Measurements from ENCODE around the gene ITGA6. TPM values are rescaled to one million over a fixed set of nuclear protein-coding genes. Genes with fewer than 3 reads are reported as not detected.

The ITGA6 gene
- total RNA-seq, 2 donors from 2014 or later: 61.7 to 79.5 TPM

GRCh38 chr2:172470958-172471922 lies 43.9 kb downstream of the ITGA6 start:
- DNase-seq (no peak), ATAC-seq (no peak)
- no peaks in the 10 kb centered on the region for H3K27me3 Mint-ChIP-seq
- peaks cover 12% of the 10 kb centered on the region for H3K36me3 Mint-ChIP-seq (ENCODE audit: low read depth)
- H3K4me3 Mint-ChIP-seq: no peak overlapping the region
- H3K4me1 Mint-ChIP-seq: peaks cover 14% of the 10 kb centered on the region
- H3K27ac Mint-ChIP-seq: peak overlapping the region; percentile 82
- no peaks in the 10 kb centered on the region for H3K9me3 ChIP-seq (ENCODE audit: control insufficient read depth, low read length, poor library complexity, severe bottlenecking)

- peak overlapping the region; percentile 78 for H3K27ac Mint-ChIP-seq
- no peaks in the 10 kb centered on the region for H3K9me3 ChIP-seq (ENCODE audit: control insufficient read depth, low read length, poor library complexity, severe bottlenecking)
- no peaks in the 10 kb centered on the region for H3K27me3 Mint-ChIP-seq
- peak overlapping the region; percentile 57 for H3K4me3 Mint-ChIP-seq
- peaks cover 12% of the 10 kb centered on the region for H3K36me3 Mint-ChIP-seq (ENCODE audit: low read depth)
- ATAC-seq (no peak), DNase-seq (no peak)
- peaks cover 14% of the 10 kb centered on the region for H3K4me1 Mint-ChIP-seq
These were observed 45.2 kb downstream of the ITGA6 start for GRCh38 chr2:172472446-172473033.

GRCh38 chr2:172473167-172473566 lies 45.8 kb downstream of the ITGA6 start:
- Mint-ChIP-seq H3K27me3 (no peaks in the 10 kb centered on the region), H3K4me3 (no peak overlapping the region), H3K36me3 (ENCODE audit: low read depth) (peaks cover 12% of the 10 kb centered on the region), H3K27ac (peak overlapping the region; percentile 78), H3K4me1 (peaks cover 14% of the 10 kb centered on the region)
- no peaks in the 10 kb centered on the region for H3K9me3 ChIP-seq (ENCODE audit: control insufficient read depth, low read length, poor library complexity, severe bottlenecking)
- DNase-seq (no peak), ATAC-seq (no peak)

GRCh38 chr2:172478353-172478752 lies 51.0 kb downstream of the ITGA6 start:
- ATAC-seq (no peak), DNase-seq (no peak)
- no peaks in the 10 kb centered on the region for H3K9me3 ChIP-seq (ENCODE audit: control insufficient read depth, low read length, poor library complexity, severe bottlenecking)
- H3K27me3 Mint-ChIP-seq: no peaks in the 10 kb centered on the region
- H3K36me3 Mint-ChIP-seq (ENCODE audit: low read depth): peaks cover 13% of the 10 kb centered on the region
- H3K4me1 Mint-ChIP-seq: peaks cover 17% of the 10 kb centered on the region
- H3K4me3 Mint-ChIP-seq: no peak overlapping the region
- H3K27ac Mint-ChIP-seq: peak overlapping the region; percentile 75

- DNase-seq: no peak
- no peak for ATAC-seq
- H3K4me1 Mint-ChIP-seq: peaks cover 22% of the 10 kb centered on the region
- no peaks in the 10 kb centered on the region for H3K9me3 ChIP-seq (ENCODE audit: control insufficient read depth, low read length, poor library complexity, severe bottlenecking)
- H3K36me3 Mint-ChIP-seq (ENCODE audit: low read depth): peaks cover 13% of the 10 kb centered on the region
- no peaks in the 10 kb centered on the region for H3K27me3 Mint-ChIP-seq
- H3K27ac Mint-ChIP-seq: peak overlapping the region; percentile 87
- no peak overlapping the region for H3K4me3 Mint-ChIP-seq
These were observed 53.2 kb downstream of the ITGA6 start for GRCh38 chr2:172480301-172481218.

GRCh38 chr2:172481507-172482262 lies 54.3 kb downstream of the ITGA6 start:
- H3K27me3 Mint-ChIP-seq: no peaks in the 10 kb centered on the region
- peaks cover 12% of the 10 kb centered on the region for H3K36me3 Mint-ChIP-seq (ENCODE audit: low read depth)
- DNase-seq (no peak), ATAC-seq (no peak)
- no peaks in the 10 kb centered on the region for H3K9me3 ChIP-seq (ENCODE audit: control insufficient read depth, low read length, poor library complexity, severe bottlenecking)
- H3K27ac Mint-ChIP-seq: peak overlapping the region; percentile 88
- H3K4me1 Mint-ChIP-seq: peaks cover 19% of the 10 kb centered on the region
- H3K4me3 Mint-ChIP-seq: no peak overlapping the region

- Mint-ChIP-seq H3K27ac (peak overlapping the region; percentile 88), H3K36me3 (ENCODE audit: low read depth) (peaks cover 19% of the 10 kb centered on the region), H3K4me1 (peaks cover 17% of the 10 kb centered on the region), H3K4me3 (peak overlapping the region; percentile 12), H3K27me3 (no peaks in the 10 kb centered on the region)
- no peak for DNase-seq
- H3K9me3 ChIP-seq (ENCODE audit: control insufficient read depth, low read length, poor library complexity, severe bottlenecking): no peaks in the 10 kb centered on the region
- peak; percentile 37 for ATAC-seq
These were observed 56.9 kb downstream of the ITGA6 start for GRCh38 chr2:172484253-172484652.

- H3K27me3 Mint-ChIP-seq: no peaks in the 10 kb centered on the region
- no peak overlapping the region for H3K4me3 Mint-ChIP-seq
- DNase-seq (no peak), ATAC-seq (no peak)
- H3K27ac Mint-ChIP-seq: no peak overlapping the region
- H3K36me3 Mint-ChIP-seq (ENCODE audit: low read depth): peaks cover 16% of the 10 kb centered on the region
- peaks cover 15% of the 10 kb centered on the region for H3K4me1 Mint-ChIP-seq
- H3K9me3 ChIP-seq (ENCODE audit: control insufficient read depth, low read length, poor library complexity, severe bottlenecking): no peaks in the 10 kb centered on the region
These were observed 57.3 kb downstream of the ITGA6 start for GRCh38 chr2:172484706-172485105.

- no peak overlapping the region for H3K27ac Mint-ChIP-seq
- no peaks in the 10 kb centered on the region for H3K27me3 Mint-ChIP-seq
- DNase-seq: no peak
- peaks cover 12% of the 10 kb centered on the region for H3K4me1 Mint-ChIP-seq
- H3K9me3 ChIP-seq (ENCODE audit: control insufficient read depth, low read length, poor library complexity, severe bottlenecking): no peaks in the 10 kb centered on the region
- no peak overlapping the region for H3K4me3 Mint-ChIP-seq
- H3K36me3 Mint-ChIP-seq (ENCODE audit: low read depth): peaks cover 13% of the 10 kb centered on the region
- ATAC-seq: no peak
These were observed 61.2 kb downstream of the ITGA6 start for GRCh38 chr2:172488556-172488955.

GRCh38 chr2:172489681-172490080 lies 62.3 kb downstream of the ITGA6 start:
- DNase-seq: no peak

GRCh38 chr2:172496160-172496608 lies 68.8 kb downstream of the ITGA6 start:
- ATAC-seq: peak; percentile 94
- H3K9me3 ChIP-seq (ENCODE audit: control insufficient read depth, low read length, poor library complexity, severe bottlenecking): no peaks in the 10 kb centered on the region
- Mint-ChIP-seq H3K36me3 (ENCODE audit: low read depth) (peaks cover 2% of the 10 kb centered on the region), H3K4me3 (peak overlapping the region; percentile 67), H3K4me1 (peaks cover 29% of the 10 kb centered on the region), H3K27me3 (no peaks in the 10 kb centered on the region), H3K27ac (peak overlapping the region; percentile 91)
- DNase-seq: peak in 1 of 3 donors; percentile 7

More at GRCh38 chr2:172489681-172490080, 62.3 kb downstream of the ITGA6 start:
- peak overlapping the region; percentile 91 for H3K27ac Mint-ChIP-seq
- ATAC-seq: no peak
- H3K27me3 Mint-ChIP-seq: no peaks in the 10 kb centered on the region
- no peak overlapping the region for H3K4me3 Mint-ChIP-seq
- peaks cover 13% of the 10 kb centered on the region for H3K36me3 Mint-ChIP-seq (ENCODE audit: low read depth)
- H3K4me1 Mint-ChIP-seq: peaks cover 8% of the 10 kb centered on the region
- no peaks in the 10 kb centered on the region for H3K9me3 ChIP-seq (ENCODE audit: control insufficient read depth, low read length, poor library complexity, severe bottlenecking)

GRCh38 chr2:172507199-172507598 lies 79.8 kb downstream of the ITGA6 start:
- no peaks in the 10 kb centered on the region for H3K9me3 ChIP-seq (ENCODE audit: control insufficient read depth, low read length, poor library complexity, severe bottlenecking)
- Mint-ChIP-seq H3K27me3 (no peaks in the 10 kb centered on the region), H3K4me1 (peaks cover 5% of the 10 kb centered on the region), H3K27ac (no peak overlapping the region), H3K36me3 (ENCODE audit: low read depth) (peaks cover 7% of the 10 kb centered on the region), H3K4me3 (no peak overlapping the region)
- ATAC-seq (no peak), DNase-seq (no peak)
